SIG-M5 (cell line): ENCODE data around the gene PCDHGA5.
"Not testable (repeated sequence)": the region's sequence is repeated elsewhere in the genome, so short reads cannot be mapped to it uniquely, and the experiment has no call there.

Experiments used
- DNase-seq: peaks from one replicate; lab custom pipeline; 2025; lab: John Stamatoyannopoulos, UW

Gene PCDHGA5

GRCh38 chr5:141387557-141388311, 23.8 kb downstream of the PCDHGA5 start, which contains the start of gene PCDHGB4:
Gene PCDHGB4, plus strand, starts transcription at chr5:141387698. Its CDS starts 187 bp downstream, at chr5:141387885.
- DNase-seq: not testable (repeated sequence)

GRCh38 chr5:141388661-141389060, 24.7 kb downstream of the PCDHGA5 start:
- no peak for DNase-seq

- no peak for DNase-seq
These were observed 25.4 kb downstream of the PCDHGA5 start for GRCh38 chr5:141389153-141390042.

GRCh38 chr5:141392429-141393198, 28.7 kb downstream of the PCDHGA5 start, which contains the start of gene PCDHGA8:
Gene PCDHGA8, plus strand, starts transcription at chr5:141392633. Its CDS starts 181 bp downstream, at chr5:141392814.
- DNase-seq: no peak

GRCh38 chr5:141393267-141393666, 29.3 kb downstream of the PCDHGA5 start:
- no peak for DNase-seq

GRCh38 chr5:141394401-141395187, 30.6 kb downstream of the PCDHGA5 start:
- not testable (repeated sequence) for DNase-seq

GRCh38 chr5:141397756-141398551, 34.0 kb downstream of the PCDHGA5 start, which contains the start of gene PCDHGB5:
Gene PCDHGB5, plus strand, starts transcription at chr5:141397947. Its CDS starts 181 bp downstream, at chr5:141398128.
- DNase-seq: not testable (repeated sequence)

- DNase-seq: no peak
These were observed 34.6 kb downstream of the PCDHGA5 start for GRCh38 chr5:141398608-141399007.

GRCh38 chr5:141399555-141400258, 35.7 kb downstream of the PCDHGA5 start:
- no peak for DNase-seq

GRCh38 chr5:141402553-141403243, 38.7 kb downstream of the PCDHGA5 start, which contains the start of gene PCDHGA9:
Gene PCDHGA9, plus strand, starts transcription at chr5:141402778. Its CDS starts 175 bp downstream, at chr5:141402953.
- no peak for DNase-seq

- DNase-seq: no peak
These were observed 39.4 kb downstream of the PCDHGA5 start for GRCh38 chr5:141403387-141403786.

- DNase-seq: not testable (repeated sequence)
These were observed 44.0 kb downstream of the PCDHGA5 start, which contains the start of gene PCDHGB6 for GRCh38 chr5:141407790-141408505. Gene PCDHGB6, plus strand, starts transcription at chr5:141408021. Its CDS starts 182 bp downstream, at chr5:141408203.

GRCh38 chr5:141409598-141410306, 45.8 kb downstream of the PCDHGA5 start:
- DNase-seq: no peak

GRCh38 chr5:141411575-141411974, 47.6 kb downstream of the PCDHGA5 start:
- no peak for DNase-seq

GRCh38 chr5:141412854-141413539, 49.0 kb downstream of the PCDHGA5 start, which contains the start of gene PCDHGA10:
Gene PCDHGA10, plus strand, starts transcription at chr5:141412987. Its CDS starts 189 bp downstream, at chr5:141413176.
- no peak for DNase-seq

- DNase-seq: no peak
These were observed 49.6 kb downstream of the PCDHGA5 start for GRCh38 chr5:141413540-141414069.
